Keratinocyte (primary cell): ENCODE data around the gene CRTAP.

ENCODE experiments used
- EZH2 ChIP-seq: IDR thresholded peaks from one replicate; pipeline ENCODE4 v1.6.1; 2012; ENCODE audit warnings: inconsistent platforms, mild to moderate bottlenecking, low read length, moderate library complexity
- TF ChIP-seq, protein P1 (sequence below), 3 experiments: IDR thresholded peaks in 1 of 3; conservative IDR thresholded peaks in 1 of 3; optimal IDR thresholded peaks in 1 of 3; 2 replicates in 2 of 3; 3 replicates in 1 of 3; pipeline versions ENCODE3 to v1.5.1; 2011; ENCODE audit warnings: low read length in 3 of 3, mild to moderate bottlenecking in 3 of 3, moderate library complexity in 2 of 3, control low read depth in 1 of 3, inconsistent platforms in 1 of 3; ENCODE audit not compliant: insufficient read depth in 2 of 3; ENCODE audit errors: extremely low read depth in 1 of 3

DNA sequence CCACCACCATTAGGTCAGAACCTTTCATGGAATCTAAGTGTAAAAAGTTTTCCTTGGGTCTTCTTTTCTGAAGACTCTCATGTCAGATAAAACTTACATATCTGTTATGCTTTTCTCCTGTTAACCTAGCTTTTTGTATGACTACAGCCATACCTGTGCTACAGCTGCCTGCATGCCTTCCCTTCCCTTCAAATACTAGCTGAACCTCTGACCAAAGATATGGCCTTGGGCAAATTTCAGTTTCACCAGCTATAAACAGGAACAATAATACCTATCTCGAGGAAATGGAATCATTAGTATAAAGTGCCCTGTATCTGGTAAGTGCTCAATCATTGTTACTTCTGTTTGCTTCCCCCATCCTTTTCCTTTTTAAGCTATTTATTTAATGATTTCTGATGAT, 41.9 kb upstream of the CRTAP start:
- TF ChIP-seq, protein P1, sequence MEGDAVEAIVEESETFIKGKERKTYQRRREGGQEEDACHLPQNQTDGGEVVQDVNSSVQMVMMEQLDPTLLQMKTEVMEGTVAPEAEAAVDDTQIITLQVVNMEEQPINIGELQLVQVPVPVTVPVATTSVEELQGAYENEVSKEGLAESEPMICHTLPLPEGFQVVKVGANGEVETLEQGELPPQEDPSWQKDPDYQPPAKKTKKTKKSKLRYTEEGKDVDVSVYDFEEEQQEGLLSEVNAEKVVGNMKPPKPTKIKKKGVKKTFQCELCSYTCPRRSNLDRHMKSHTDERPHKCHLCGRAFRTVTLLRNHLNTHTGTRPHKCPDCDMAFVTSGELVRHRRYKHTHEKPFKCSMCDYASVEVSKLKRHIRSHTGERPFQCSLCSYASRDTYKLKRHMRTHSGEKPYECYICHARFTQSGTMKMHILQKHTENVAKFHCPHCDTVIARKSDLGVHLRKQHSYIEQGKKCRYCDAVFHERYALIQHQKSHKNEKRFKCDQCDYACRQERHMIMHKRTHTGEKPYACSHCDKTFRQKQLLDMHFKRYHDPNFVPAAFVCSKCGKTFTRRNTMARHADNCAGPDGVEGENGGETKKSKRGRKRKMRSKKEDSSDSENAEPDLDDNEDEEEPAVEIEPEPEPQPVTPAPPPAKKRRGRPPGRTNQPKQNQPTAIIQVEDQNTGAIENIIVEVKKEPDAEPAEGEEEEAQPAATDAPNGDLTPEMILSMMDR (optimal IDR thresholded peaks at IDR 0.05 in 1 of 3, IDR thresholded peaks at IDR 0.05 in 1 of 3, conservative IDR thresholded peaks at IDR 0.05 in 1 of 3; ENCODE audit: extremely low read depth in 1 of 3, insufficient read depth in 2 of 3, low read length in 3 of 3), result no peak
- TF ChIP-seq EZH2, result no peak
